Uterus (tissue), 4 donors: ENCODE data around the gene CDH13. TPM values are rescaled to one million over a fixed set of nuclear protein-coding genes. Genes with fewer than 3 reads are reported as not detected.

Source experiments
- DNase-seq, 2 donors: peaks; one replicate each; pipeline ENCODE4 v3.0.0-alpha.2; 2019 to 2020
- H3K27ac ChIP-seq, 2 donors: fragments of 200-600 bp; sonication (generic); 1 replicate in 1 of 2; 2 replicates in 1 of 2; pipeline ENCODE4 v1.5.1; 2016 to 2018
- H3K27me3 ChIP-seq, 2 donors: fragments of 200-600 bp; sonication (generic); one replicate each; pipeline ENCODE4 v1.5.1; 2018 to 2019; ENCODE audit warnings: control low read depth in 1 of 2
- H3K36me3 ChIP-seq, 2 donors: fragments of 200-600 bp; sonication (generic); one replicate each; pipeline ENCODE4 v1.5.1; 2019; ENCODE audit warnings: control low read depth in 1 of 2
- H3K4me1 ChIP-seq, 2 donors: fragments of 200-600 bp; sonication (generic); one replicate each; pipeline ENCODE4 v1.5.1; 2018 to 2019; ENCODE audit warnings: control low read depth in 1 of 2
- H3K4me3 ChIP-seq, 2 donors: fragments of 200-600 bp; sonication (generic); 1 replicate in 1 of 2; 2 replicates in 1 of 2; pipeline ENCODE4 v1.5.1; 2018 to 2019; ENCODE audit warnings: mild to moderate bottlenecking in 1 of 2
- H3K9me3 ChIP-seq, 2 donors: fragments of 200-600 bp; sonication (generic); one replicate each; pipeline ENCODE4 v1.5.1; 2019; ENCODE audit warnings: control low read depth in 1 of 2
- CTCF ChIP-seq, 4 experiments: fragments of 200-600 bp in 2 of 4; fragments of 450-650 bp in 2 of 4; sonication (generic) in 2 of 4; IDR thresholded peaks; one replicate each; pipeline ENCODE4 v1.5.1; 2016 to 2019; ENCODE audit warnings: antibody characterized with exemption in 4 of 4, mild to moderate bottlenecking in 2 of 4, moderate library complexity in 1 of 4
- POLR2A ChIP-seq, 2 donors: fragments of 450-650 bp; IDR thresholded peaks; one replicate each; pipeline ENCODE4 v1.6.1; 2016; ENCODE audit warnings: antibody characterized with exemption in 2 of 2, mild to moderate bottlenecking in 1 of 2, moderate library complexity in 1 of 2
- intact Hi-C: fragments of 100-400 bp; cut with DNase I; formaldehyde crosslinking; loops from one replicate; pipeline ENCODE4 v1.15.1; 2023; ENCODE audit warnings: low total_unique reads
- total RNA-seq, 4 donors: library from RNA; depleted of rRNA in 3 of 4; stranded (reverse); fragments of >200 nt in 3 of 4; gene quantifications; one replicate each; pipeline versions ENCODE4 v1.1.0 to v1.2.4, GENCODE V29; 2014 to 2023
- donor health status: DM: yes; HTN: yes; CAD: no.

Gene CDH13
- total RNA-seq, 4 donors from 2014 or later = 49.1 to 99.4 (median 82.7) TPM

GRCh38 chr16:82820855-82821254 is 194.1 kb downstream of the CDH13 start:
- DNase-seq = no peak
- H3K27me3 ChIP-seq = no peaks in the 10 kb centered on the region
- no peak for TF ChIP-seq POLR2A (IDR thresholded peaks at IDR 0.05)
- no peak for TF ChIP-seq CTCF (IDR thresholded peaks at IDR 0.05)
- H3K4me3 ChIP-seq = no peak overlapping the region
- no peaks in the 10 kb centered on the region for H3K36me3 ChIP-seq
- intact Hi-C loops = no loop called here
- no peaks in the 10 kb centered on the region for H3K4me1 ChIP-seq
- no peak overlapping the region for H3K27ac ChIP-seq
- peaks cover 0 to 4% of the 10 kb centered on the region in 2 donors for H3K9me3 ChIP-seq

- no peak overlapping the region for H3K4me3 ChIP-seq
- no peaks in the 10 kb centered on the region for H3K36me3 ChIP-seq
- DNase-seq = no peak
- no peaks in the 10 kb centered on the region for H3K4me1 ChIP-seq
- H3K9me3 ChIP-seq = peaks cover 0 to 4% of the 10 kb centered on the region in 2 donors
- no peak overlapping the region for H3K27ac ChIP-seq
- intact Hi-C loops = no loop called here
- no peak for TF ChIP-seq POLR2A (IDR thresholded peaks at IDR 0.05)
- TF ChIP-seq CTCF (IDR thresholded peaks at IDR 0.05) = no peak
- H3K27me3 ChIP-seq = no peaks in the 10 kb centered on the region
Measured at GRCh38 chr16:82824408-82824807, 197.6 kb downstream of the CDH13 start.

GRCh38 chr16:82829301-82829700 is 202.5 kb downstream of the CDH13 start:
- TF ChIP-seq POLR2A (IDR thresholded peaks at IDR 0.05) (no peak), CTCF (IDR thresholded peaks at IDR 0.05) (no peak)
- intact Hi-C loops = no loop called here
- Histone ChIP-seq H3K9me3 (peaks cover 0 to 4% of the 10 kb centered on the region in 2 donors), H3K4me3 (no peak overlapping the region), H3K36me3 (no peaks in the 10 kb centered on the region), H3K4me1 (no peaks in the 10 kb centered on the region), H3K27ac (no peak overlapping the region), H3K27me3 (no peaks in the 10 kb centered on the region)
- no peak for DNase-seq

- TF ChIP-seq CTCF (IDR thresholded peaks at IDR 0.05) (no peak), POLR2A (IDR thresholded peaks at IDR 0.05) (no peak)
- Histone ChIP-seq H3K4me1 (no peaks in the 10 kb centered on the region), H3K27ac (no peak overlapping the region), H3K27me3 (no peaks in the 10 kb centered on the region), H3K36me3 (no peaks in the 10 kb centered on the region), H3K9me3 (no peaks in the 10 kb centered on the region), H3K4me3 (no peak overlapping the region)
- no peak for DNase-seq
- intact Hi-C loops = no loop called here
Measured at GRCh38 chr16:82830944-82831343, 204.2 kb downstream of the CDH13 start.

- H3K4me1 ChIP-seq = no peaks in the 10 kb centered on the region
- TF ChIP-seq POLR2A (IDR thresholded peaks at IDR 0.05) (no peak), CTCF (IDR thresholded peaks at IDR 0.05) (no peak)
- H3K9me3 ChIP-seq = no peaks in the 10 kb centered on the region
- intact Hi-C loops = no loop called here
- no peak for DNase-seq
- H3K27me3 ChIP-seq = no peaks in the 10 kb centered on the region
- H3K36me3 ChIP-seq = no peaks in the 10 kb centered on the region
- no peak overlapping the region for H3K27ac ChIP-seq
- H3K4me3 ChIP-seq = no peak overlapping the region
Measured at GRCh38 chr16:82832821-82833220, 206.1 kb downstream of the CDH13 start.
